K562 (cell line): ENCODE data around the gene HS3ST4.

Experiments
- ATF2 ChIP-seq: sonication (generic); formaldehyde crosslinking; IDR thresholded peaks from 2 replicates; pipeline ENCODE4 v1.8.1; 2022; ENCODE audit warnings: missing genetic modification reagents
- BDP1 ChIP-seq: IDR thresholded peaks from 3 replicates; pipeline ENCODE4 v1.6.1; 2011; ENCODE audit not compliant: insufficient read length, insufficient read depth
- BHLHE40 ChIP-seq: IDR thresholded peaks from 2 replicates; pipeline ENCODE4 v1.6.1; 2011; ENCODE audit warnings: low read length, improper control_type of control experiment
- CEBPB ChIP-seq: fragments of 450-650 bp; IDR thresholded peaks from 2 replicates; pipeline ENCODE4 v1.6.1; 2016; ENCODE audit warnings: missing genetic modification characterization, missing compliant biosample characterization
- JUND ChIP-seq, 2 experiments: IDR thresholded peaks; 2 replicates in 1 of 2; 3 replicates in 1 of 2; pipeline ENCODE4 v1.6.1; 2011; ENCODE audit warnings: borderline replicate concordance in 2 of 2, low read depth in 2 of 2, low read length in 2 of 2, improper control_type of control experiment in 1 of 2, missing biosample characterization in 1 of 2, missing genetic modification characterization in 1 of 2, missing genetic modification reagents in 1 of 2
- TARDBP ChIP-seq: fragments of 450-650 bp; IDR thresholded peaks from 2 replicates; pipeline ENCODE4 v1.6.1; 2016
- TBL1XR1 ChIP-seq, 2 experiments: IDR thresholded peaks; 2 replicates each; pipeline ENCODE4 v1.6.1; 2012; ENCODE audit warnings: improper control_type of control experiment in 2 of 2, low read length in 2 of 2, mild to moderate bottlenecking in 1 of 2
- ZBTB2 ChIP-seq: fragments of 450-650 bp; IDR thresholded peaks from 2 replicates; pipeline ENCODE4 v1.6.1; 2016; ENCODE audit warnings: antibody characterized with exemption
- ZBTB7A ChIP-seq: IDR thresholded peaks from 2 replicates; pipeline ENCODE4 v1.6.1; 2011; ENCODE audit warnings: low read depth, mild to moderate bottlenecking, low read length, moderate library complexity, borderline replicate concordance; ENCODE audit not compliant: control insufficient read depth
- ZNF24 ChIP-seq: fragments of 450-650 bp; IDR thresholded peaks from 2 replicates; pipeline ENCODE4 v1.6.1; 2016
- ZNF408 ChIP-seq: fragments of 250-450 bp; sonication (Bioruptor Pico); IDR thresholded peaks from 2 replicates; pipeline ENCODE4 v1.4.0; 2020; ENCODE audit warnings: low read depth, mild to moderate bottlenecking, moderate library complexity
- ZNF512 ChIP-seq: IDR thresholded peaks from 2 replicates; pipeline ENCODE4 v1.6.1; 2016; ENCODE audit warnings: missing genetic modification characterization, missing compliant biosample characterization

- TF ChIP-seq ZBTB7A (no peak), ZNF408 (CRISPR knock-in tag) (no peak), ZNF24 (no peak), ZBTB2 (no peak), ATF2 (CRISPR knock-in tag) (no peak), TBL1XR1 (IDR thresholded peaks at IDR 0.05; ENCODE audit: low read length in 2 of 2) (no peak), JUND (IDR thresholded peaks at IDR 0.05; ENCODE audit: borderline replicate concordance, low read depth, low read length) (no peak), JUND (tag; IDR thresholded peaks at IDR 0.05; ENCODE audit: borderline replicate concordance, low read depth, low read length) (no peak), BDP1 (no peak), ZNF512 (no peak), TARDBP (no peak), BHLHE40 (no peak), CEBPB (tag) (no peak)
These were observed 587 bp downstream of the HS3ST4 start for GRCh38 chr16:25692351-25692741.
